Testis (tissue), 2 donors: ENCODE results near the gene PCDHGA1.

ENCODE experiments used
- CTCF ChIP-seq, 3 experiments: fragments of 450-650 bp in 2 of 3; fragments of 200-600 bp in 1 of 3; sonication (generic) in 1 of 3; IDR thresholded peaks; one replicate each; pipeline ENCODE4 v1.5.1; 2016 to 2019; ENCODE audit warnings: antibody characterized with exemption in 3 of 3, mild to moderate bottlenecking in 2 of 3, moderate library complexity in 1 of 3
- POLR2A ChIP-seq: fragments of 450-650 bp; IDR thresholded peaks from one replicate; pipeline ENCODE4 v1.6.1; 2017; ENCODE audit warnings: antibody characterized with exemption, mild to moderate bottlenecking, moderate library complexity

GRCh38 chr5:141440341-141440740 is 110.0 kb downstream of the PCDHGA1 start:
- no peak for TF ChIP-seq CTCF (IDR thresholded peaks at IDR 0.05)
- TF ChIP-seq POLR2A: no peak
